Head of caudate nucleus (tissue), 42 donors: ENCODE measurements around the gene NFU1.
"Not testable (repeated sequence)": the region's sequence is repeated elsewhere in the genome, so short reads cannot be mapped to it uniquely, and the experiment has no call there.

Experiments
- DNase-seq, 42 donors: peaks; one replicate each; pipeline versions ENCODE4 v3.0.0 to v3.0.0-alpha.2; 2020 to 2021; ENCODE audit warnings: mixed read lengths in 7 of 42
- intact Hi-C: fragments of 100-400 bp; cut with DNase I; formaldehyde crosslinking; loops from one replicate; pipeline ENCODE4 v1.15.0; 2022

The NFU1 gene

GRCh38 chr2:69372767-69373166, 64.5 kb downstream of the NFU1 start:
- intact Hi-C loops, result no loop called here
- DNase-seq, result no peak

DNA sequence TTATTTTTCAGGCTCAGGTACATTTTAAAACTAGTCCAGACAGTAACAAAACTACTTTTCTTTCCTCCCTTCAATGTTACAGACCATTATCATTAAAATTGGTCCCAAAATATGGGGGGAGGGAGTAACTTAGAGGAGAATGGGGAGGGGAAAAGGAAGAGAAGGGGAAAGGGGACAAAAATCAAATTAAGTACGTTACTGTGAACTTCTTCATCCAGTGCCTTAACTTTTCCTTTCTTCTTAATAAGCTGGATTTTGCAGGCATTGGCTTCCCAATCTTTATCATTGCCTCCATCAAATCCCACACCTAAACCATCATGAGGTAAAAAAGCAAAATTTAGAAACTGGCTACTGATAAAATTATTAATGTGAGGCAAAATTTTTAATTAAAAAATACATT, 67.4 kb downstream of the NFU1 start:
- DNase-seq, result no peak
- intact Hi-C loops, result no loop called here

DNA sequence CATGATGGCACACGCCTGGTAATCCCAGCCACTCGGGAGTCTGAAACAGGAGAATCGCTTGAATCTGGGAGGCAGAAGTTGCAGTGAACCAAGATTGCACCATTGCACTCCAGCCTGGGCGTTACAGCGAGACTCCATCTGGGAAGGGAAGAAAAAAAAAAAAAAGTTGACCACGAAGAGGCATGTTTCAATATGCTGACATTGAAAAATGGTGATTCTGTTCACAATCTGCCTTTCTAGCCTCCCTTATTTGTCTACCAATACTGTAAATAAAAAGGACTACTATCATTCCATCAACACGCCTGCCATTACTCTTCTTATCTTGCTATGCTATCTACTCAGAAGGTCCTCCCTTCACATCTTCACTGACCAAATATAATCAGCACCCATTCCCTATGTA, 68.6 kb downstream of the NFU1 start:
- intact Hi-C loops, result no loop called here
- DNase-seq, result no peak

GRCh38 chr2:69359371-69359770, 77.9 kb downstream of the NFU1 start:
- intact Hi-C loops, result no loop called here
- no peak for DNase-seq

- intact Hi-C loops, result no loop called here
- no peak for DNase-seq
Observed at GRCh38 chr2:69358914-69359313, 78.3 kb downstream of the NFU1 start.

DNA sequence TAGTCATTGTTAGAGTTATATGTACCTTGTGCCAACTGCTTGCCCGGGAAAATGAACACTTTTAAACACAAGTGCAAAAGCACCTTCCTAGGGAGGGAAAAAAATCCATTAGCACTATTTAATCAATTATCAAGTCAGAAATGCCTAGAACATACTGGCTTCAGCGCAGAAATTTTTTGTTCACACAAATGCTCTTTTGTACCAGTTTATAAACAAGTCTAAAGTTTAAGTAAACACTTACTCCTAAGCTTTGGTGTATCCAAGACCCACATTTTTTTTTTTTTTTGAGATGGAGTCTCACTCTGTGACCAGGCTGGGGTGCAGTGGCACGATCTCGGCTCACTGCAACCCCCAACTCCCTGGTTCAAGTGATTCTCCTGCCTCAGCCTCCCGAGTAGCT, 80.8 kb downstream of the NFU1 start:
- intact Hi-C loops, result no loop called here
- no peak for DNase-seq

DNA sequence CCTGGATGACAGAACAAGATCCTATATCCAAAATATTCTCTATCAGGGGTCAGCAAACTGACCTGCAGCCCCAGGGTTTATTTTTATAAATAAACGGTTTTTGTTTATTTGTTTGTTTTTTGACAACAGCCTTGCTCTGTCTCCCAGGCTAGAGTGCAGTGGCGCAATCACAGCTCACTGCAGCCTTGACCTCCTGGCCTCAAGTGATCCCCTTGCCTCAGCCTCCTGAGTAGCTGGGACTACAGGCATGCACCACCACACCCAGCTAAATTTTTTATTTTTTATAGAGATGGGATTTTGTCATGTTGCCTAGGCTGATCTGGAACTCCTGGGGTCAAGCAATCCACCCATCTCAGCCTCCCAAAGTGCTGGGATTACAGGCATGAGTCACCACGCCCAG, 82.3 kb downstream of the NFU1 start:
- intact Hi-C loops, DNase-seq: not testable (repeated sequence)

DNA sequence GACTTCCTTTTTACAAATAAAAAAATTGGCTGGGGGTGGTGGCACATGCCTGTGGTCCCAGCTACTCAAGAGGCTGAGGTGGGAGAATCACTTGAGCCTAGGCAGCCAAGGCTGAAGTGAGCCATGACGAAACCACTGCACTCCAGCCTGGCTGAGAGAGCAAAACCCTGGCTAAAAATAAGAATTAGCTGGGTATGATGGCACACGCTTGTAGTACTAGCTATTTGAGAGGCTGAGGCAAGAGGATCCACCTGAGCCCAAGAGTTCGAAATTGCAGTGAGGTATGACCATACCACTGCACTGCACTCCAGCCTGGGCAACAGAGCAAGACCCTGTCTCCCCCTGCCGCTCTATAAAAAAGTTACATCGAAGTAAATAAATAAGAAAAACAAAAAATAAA, 83.9 kb downstream of the NFU1 start:
- intact Hi-C loops, result no loop called here
- DNase-seq, result no peak

GRCh38 chr2:69348781-69349180, 88.5 kb downstream of the NFU1 start:
- DNase-seq, result no peak
- intact Hi-C loops, result no loop called here
